Heart right ventricle (tissue), 16 donors: Measurements from ENCODE around the gene ABI1. TPM values are rescaled to one million over a fixed set of nuclear protein-coding genes. Genes with fewer than 3 reads are reported as not detected.
A peak's percentile ranks its signal among the peaks of the same experiment; 100 is the strongest.

Source experiments
- ATAC-seq, 8 donors: fragments of 200-7000 bp; cut with Tn5 transposase; one replicate each; pipeline ENCODE4 v1.9.1; 2020; ENCODE audit warnings: mild to moderate bottlenecking in 8 of 8, moderate library complexity in 8 of 8, moderate number of reproducible peaks in 1 of 8
- DNase-seq, 2 donors: peaks; one replicate each; pipeline ENCODE4 v3.0.0-alpha.2; 2020
- H3K27ac ChIP-seq, 10 donors: fragments of 200-600 bp; sonication (generic) in 2 of 10; one replicate each; pipeline versions ENCODE4 v1.5.0 to v1.8.0; 2020 to 2022; ENCODE audit warnings: mild to moderate bottlenecking in 3 of 10
- H3K27me3 ChIP-seq, 7 donors: fragments of 200-600 bp; one replicate each; pipeline ENCODE4 v1.8.0; 2021 to 2022; ENCODE audit warnings: mild to moderate bottlenecking in 2 of 7
- H3K36me3 ChIP-seq, 9 donors: fragments of 200-600 bp; sonication (generic) in 1 of 9; one replicate each; pipeline versions ENCODE4 v1.5.0 to v1.8.0; 2020 to 2022; ENCODE audit warnings: mild to moderate bottlenecking in 2 of 9
- H3K4me1 ChIP-seq, 9 donors: fragments of 200-600 bp; sonication (generic) in 1 of 9; one replicate each; pipeline versions ENCODE4 v1.5.0 to v1.8.0; 2020 to 2022; ENCODE audit warnings: mild to moderate bottlenecking in 4 of 9
- H3K4me3 ChIP-seq, 10 donors: fragments of 200-600 bp; sonication (generic) in 2 of 10; one replicate each; pipeline versions ENCODE4 v1.5.0 to v1.8.0; 2020 to 2022; ENCODE audit warnings: mild to moderate bottlenecking in 7 of 10, moderate library complexity in 2 of 10
- H3K9me3 ChIP-seq, 11 donors: fragments of 200-600 bp in 10 of 11; sonication (generic) in 2 of 11; one replicate each; pipeline versions ENCODE4 v1.5.0 to v1.8.0; 2013 to 2022; ENCODE audit warnings: mild to moderate bottlenecking in 2 of 11, control low read depth in 1 of 11, moderate library complexity in 1 of 11
- WGBS, 2 donors: extraction: QIAGEN DNeasy Blood & Tissue Kit; methylation state at CpG; one replicate each; pipeline ENCODE4 v1.1.7; 2013; ENCODE audit warnings: inconsistent platforms in 1 of 2; 5-methylcytosine and 5-hydroxymethylcytosine counted together
- intact Hi-C, 10 donors: fragments of 100-400 bp; cut with DNase I; formaldehyde crosslinking; loops; one replicate each; pipeline versions ENCODE4 v1.11.1 to v1.14.2; 2022
- polyA plus RNA-seq, 2 donors: library from polyadenylated mRNA; stranded (reverse); fragments of 200-250 nt; gene quantifications; one replicate each; pipeline ENCODE4 v1.2.3, GENCODE V29; 2013
- total RNA-seq, 10 donors: library from RNA; stranded (reverse); fragmentation: NEBNext Ultra II Directional in 3 of 10; extraction: Animal tissue kit (Norgen Biotek cat#: 25700) in 3 of 10; gene quantifications; one replicate each; pipeline versions ENCODE4 v1.2.1 to v1.2.4, GENCODE V29; 2021 to 2023
- TF ChIP-seq, protein P1 (sequence below), 9 donors: fragments of 200-600 bp; sonication (generic) in 2 of 9; IDR thresholded peaks; one replicate each; pipeline versions ENCODE4 v1.5.0 to v1.8.0; 2021 to 2022; ENCODE audit warnings: antibody characterized with exemption in 9 of 9, mild to moderate bottlenecking in 5 of 9, moderate library complexity in 1 of 9
- donor health status: Arrhythmogenic right ventricular cardiomyopathy.
- donor health status: ischemic (EF 13 %, LVEDD 7.1; RV severe dilation, severe dysfunction).
- donor health status: healthy with polysubstance abuse.
- donor health status: DM: no; HTN: yes; CAD: no.
- donor health status: DM: no; HTN: no; CAD: no.
- donor health status: ischemic (EF 25% LVEDD 6.9; RV normal size, moderate dysfunction).
- donor health status: ischemic (EF 25% LVEDD 5.7; RV mildly dilated, moderate dysfunction).
- donor health status: healthy.
- donor health status: DM: yes; HTN: yes; CAD: no.
- donor health status: Ischemic cardiomyopathy.
- donor health status: ischemic (EF 35%, LVEDD 5.7; RV mildly dilated, moderate dysfunction).
- donor health status: nonischemic (EF 11% LVEDD 7.7; RV severe dilation, severe dysfunction).
- donor health status: DM: yes; HTN: yes; CAD: no.
- donor health status: PGD.
- donor health status: ischemic (EF 29% LVEDD 5.4; RV normal size, mild dysfunction).
- donor health status: nonischemic (EF 23%, LVEDD 6.1; RV moderate dilation, normal function).

ABI1 gene
- total and polyA plus RNA-seq, 12 donors: 14.6 to 39.3 (median 27.6) TPM

DNA sequence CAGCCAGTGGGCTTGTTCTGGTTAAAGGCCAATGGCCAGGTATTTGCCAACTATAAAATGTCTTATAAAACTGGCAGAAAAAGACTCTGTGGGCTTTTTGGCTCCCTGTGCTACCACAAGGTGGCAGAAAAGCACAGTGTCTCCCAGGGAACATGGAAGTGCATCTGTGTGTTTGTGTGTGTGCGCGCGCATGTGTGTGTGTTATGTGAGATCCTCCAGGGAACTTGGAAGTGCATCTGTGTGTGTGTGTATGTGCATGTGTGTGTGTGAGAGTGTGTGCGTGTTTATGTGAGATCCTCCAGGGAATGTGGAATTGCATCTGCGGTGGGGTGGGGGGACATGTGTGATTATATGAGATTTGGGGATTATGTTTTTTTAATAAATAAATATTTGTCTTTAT, 30.2 kb upstream of the ABI1 start:
- Histone ChIP-seq H3K4me3 (no peak overlapping the region), H3K36me3 (no peaks in the 10 kb centered on the region), H3K4me1 (no peaks in the 10 kb centered on the region), H3K27me3 (peaks cover 0 to 6% (median 0%) of the 10 kb centered on the region in 7 donors), H3K27ac (no peak overlapping the region), H3K9me3 (peaks cover 0 to 8% (median 0%) of the 10 kb centered on the region in 11 donors)
- intact Hi-C loops: loop anchor here in 2 of 10 donors (5.0 to 10.0 kb wide), 2 partner anchors 464 to 466 kb away; no protein-coding TSS in a partner anchor
- 63 to 67% methylated on average over 5 of the region's 5 CpGs for WGBS, 2 donors
- TF ChIP-seq, protein P1, sequence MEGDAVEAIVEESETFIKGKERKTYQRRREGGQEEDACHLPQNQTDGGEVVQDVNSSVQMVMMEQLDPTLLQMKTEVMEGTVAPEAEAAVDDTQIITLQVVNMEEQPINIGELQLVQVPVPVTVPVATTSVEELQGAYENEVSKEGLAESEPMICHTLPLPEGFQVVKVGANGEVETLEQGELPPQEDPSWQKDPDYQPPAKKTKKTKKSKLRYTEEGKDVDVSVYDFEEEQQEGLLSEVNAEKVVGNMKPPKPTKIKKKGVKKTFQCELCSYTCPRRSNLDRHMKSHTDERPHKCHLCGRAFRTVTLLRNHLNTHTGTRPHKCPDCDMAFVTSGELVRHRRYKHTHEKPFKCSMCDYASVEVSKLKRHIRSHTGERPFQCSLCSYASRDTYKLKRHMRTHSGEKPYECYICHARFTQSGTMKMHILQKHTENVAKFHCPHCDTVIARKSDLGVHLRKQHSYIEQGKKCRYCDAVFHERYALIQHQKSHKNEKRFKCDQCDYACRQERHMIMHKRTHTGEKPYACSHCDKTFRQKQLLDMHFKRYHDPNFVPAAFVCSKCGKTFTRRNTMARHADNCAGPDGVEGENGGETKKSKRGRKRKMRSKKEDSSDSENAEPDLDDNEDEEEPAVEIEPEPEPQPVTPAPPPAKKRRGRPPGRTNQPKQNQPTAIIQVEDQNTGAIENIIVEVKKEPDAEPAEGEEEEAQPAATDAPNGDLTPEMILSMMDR (IDR thresholded peaks at IDR 0.05): peak in 6 of 9 donors; percentile 19 to 50 (median 25)
- ATAC-seq: no peak
- no peak for DNase-seq

DNA sequence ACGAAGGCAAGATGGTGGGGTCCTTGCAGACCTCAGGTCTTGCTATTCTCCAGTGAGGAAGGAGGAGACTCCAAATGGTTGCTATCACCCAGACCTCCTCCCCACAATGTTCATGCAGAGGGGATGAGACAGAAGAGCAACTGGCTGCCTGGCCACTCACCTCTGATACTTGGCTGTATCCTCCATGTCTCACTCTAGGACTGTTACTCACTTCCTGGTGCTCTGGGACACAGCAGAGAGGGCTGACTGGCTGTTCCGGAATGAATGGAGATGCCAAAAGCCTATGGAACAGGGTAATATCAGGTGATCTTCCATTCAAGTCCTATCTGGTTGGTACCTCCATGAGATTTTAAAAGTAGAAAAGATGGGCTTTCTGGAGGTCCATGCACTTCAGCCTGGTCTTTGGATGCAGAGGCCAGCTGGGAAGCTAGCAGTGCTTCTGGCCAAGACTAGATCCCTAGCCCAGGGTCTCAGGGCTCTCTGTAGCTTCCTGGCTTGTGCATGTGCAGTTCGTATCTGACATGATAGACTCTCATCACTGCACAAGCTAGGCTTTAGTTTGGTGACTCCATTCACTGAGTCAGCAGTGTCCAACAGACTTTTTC, 27.0 kb upstream of the ABI1 start:
- no peak for ATAC-seq
- no peak overlapping the region for H3K27ac ChIP-seq
- H3K36me3 ChIP-seq: no peaks in the 10 kb centered on the region
- H3K27me3 ChIP-seq: peaks cover 0 to 15% (median 14%) of the 10 kb centered on the region in 7 donors
- intact Hi-C loops: loop anchor here in 2 of 10 donors (10.0 kb wide), 2 partner anchors 203 to 553 kb away; no protein-coding TSS in a partner anchor
- no peak overlapping the region for H3K4me3 ChIP-seq
- no peaks in the 10 kb centered on the region for H3K4me1 ChIP-seq
- H3K9me3 ChIP-seq: peaks cover 0 to 2% (median 0%) of the 10 kb centered on the region in 11 donors
- no peak for DNase-seq
- 71 to 80% methylated on average over 3 of the region's 3 CpGs for WGBS, 2 donors
- TF ChIP-seq, protein P1 (IDR thresholded peaks at IDR 0.05): no peak

DNA sequence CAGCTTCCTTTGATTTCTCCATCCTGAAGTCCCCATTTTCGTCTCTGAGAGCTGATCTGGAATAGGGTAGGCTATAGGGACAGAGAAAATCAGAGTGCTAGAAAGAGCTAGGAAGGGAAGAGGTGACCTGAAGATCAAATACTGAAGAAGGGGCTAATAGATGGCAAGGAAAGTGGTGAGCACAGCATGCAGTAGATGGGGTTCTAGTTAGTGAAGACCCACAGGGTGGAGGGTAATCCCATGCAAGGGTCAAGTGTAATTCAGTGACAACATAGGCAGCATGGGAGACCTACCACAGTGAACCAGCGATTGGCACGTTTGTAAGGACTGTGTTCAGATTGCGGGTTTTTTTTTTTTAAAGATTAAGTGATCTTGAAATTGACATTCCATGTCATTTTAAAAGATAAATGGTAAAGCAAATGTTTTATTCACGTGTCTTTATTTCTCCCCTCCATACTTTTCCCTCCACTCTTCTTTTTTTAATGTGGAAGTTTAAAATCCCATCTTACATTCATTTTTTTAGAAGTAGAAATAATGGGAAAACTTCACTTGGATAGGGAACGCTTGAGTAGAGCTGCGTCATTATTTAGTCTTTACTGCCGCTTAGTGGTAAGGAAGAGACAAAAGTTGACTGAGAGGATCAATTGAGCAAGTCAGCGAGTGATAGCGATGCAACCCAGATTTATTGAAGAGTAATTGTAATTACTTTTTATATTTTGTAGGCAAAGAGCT, 21.0 kb upstream of the ABI1 start:
- TF ChIP-seq, protein P1 (IDR thresholded peaks at IDR 0.05): peak; percentile 33 to 82 (median 66)
- H3K27me3 ChIP-seq: peaks cover 0 to 54% (median 24%) of the 10 kb centered on the region in 7 donors
- no peaks in the 10 kb centered on the region for H3K36me3 ChIP-seq
- DNase-seq: no peak
- WGBS, 2 donors: 13 to 15% methylated on average over 10 of the region's 10 CpGs
- H3K27ac ChIP-seq: no peak overlapping the region
- H3K4me3 ChIP-seq: no peak overlapping the region
- no peaks in the 10 kb centered on the region for H3K9me3 ChIP-seq
- intact Hi-C loops: loop anchor here (1.0 to 10.0 kb wide), 8 partner anchors 154 to 1754 kb away; no protein-coding TSS in a partner anchor
- peak in 7 of 8 donors; percentile 65 to 84 (median 79) for ATAC-seq
- H3K4me1 ChIP-seq: no peaks in the 10 kb centered on the region

DNA sequence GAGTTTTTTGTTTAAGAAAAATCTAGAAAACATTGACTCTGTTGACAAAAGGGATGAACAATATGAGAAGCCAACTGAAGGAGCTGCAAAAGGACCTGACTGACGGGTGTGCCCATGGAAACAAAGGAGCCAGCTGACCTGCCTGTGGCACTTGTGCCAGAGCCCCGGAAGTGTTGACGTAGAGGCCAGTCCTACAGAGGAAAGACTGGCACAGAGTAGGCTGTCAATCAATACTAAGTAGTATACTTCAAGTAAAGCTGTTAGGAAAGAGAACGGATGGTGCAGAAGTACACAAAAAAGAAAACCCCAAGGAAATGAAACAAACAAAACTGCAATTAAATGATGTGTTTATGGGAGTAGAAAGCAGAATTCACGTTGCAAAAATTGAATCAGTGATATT, 19.0 kb upstream of the ABI1 start:
- Histone ChIP-seq H3K4me3 (no peak overlapping the region), H3K9me3 (no peaks in the 10 kb centered on the region), H3K36me3 (no peaks in the 10 kb centered on the region), H3K4me1 (no peaks in the 10 kb centered on the region), H3K27me3 (peaks cover 0 to 60% (median 32%) of the 10 kb centered on the region in 7 donors), H3K27ac (no peak overlapping the region)
- intact Hi-C loops: loop anchor here in 9 of 10 donors (2.0 to 10.0 kb wide), 7 partner anchors 152 to 1752 kb away; no protein-coding TSS in a partner anchor
- ATAC-seq (peak in 3 of 8 donors; percentile 78 to 84 (median 79)), DNase-seq (peak in 1 of 2 donors; percentile 17)
- WGBS, 2 donors: 36 to 39% methylated on average over 5 of the region's 5 CpGs
- TF ChIP-seq, protein P1 (IDR thresholded peaks at IDR 0.05): no peak
